Liver (tissue), 9 donors: Measurements from ENCODE around the gene FIBCD1. TPM values are rescaled to one million over a fixed set of nuclear protein-coding genes. Genes with fewer than 3 reads are reported as not detected.

Source experiments
- DNase-seq: peaks from one replicate; pipeline ENCODE4 v3.0.0-alpha.2; 2017; ENCODE audit warnings: low spot score
- H3K27ac ChIP-seq, 2 donors: one replicate each; pipeline ENCODE4 v1.7.0; 2013; ENCODE audit warnings: inconsistent platforms in 2 of 2, low read length in 2 of 2, control low read depth in 1 of 2, low read depth in 1 of 2, mild to moderate bottlenecking in 1 of 2
- H3K27me3 ChIP-seq, 4 donors: one replicate each; pipeline versions ENCODE4 v1.6.1 to v1.7.0; 2013; ENCODE audit warnings: low read length in 3 of 4, inconsistent platforms in 1 of 4, mild to moderate bottlenecking in 1 of 4, moderate library complexity in 1 of 4; ENCODE audit not compliant: control insufficient read depth in 4 of 4, insufficient read depth in 4 of 4
- H3K36me3 ChIP-seq, 4 donors: one replicate each; pipeline versions ENCODE4 v1.6.1 to v1.7.0; 2013; ENCODE audit warnings: low read length in 3 of 4, mild to moderate bottlenecking in 3 of 4, low read depth in 1 of 4, moderate library complexity in 1 of 4; ENCODE audit not compliant: control insufficient read depth in 4 of 4, insufficient read depth in 3 of 4
- H3K4me1 ChIP-seq, 4 donors: one replicate each; pipeline versions ENCODE4 v1.6.1 to v1.7.0; 2013; ENCODE audit warnings: low read length in 3 of 4, mild to moderate bottlenecking in 3 of 4, moderate library complexity in 1 of 4; ENCODE audit not compliant: control insufficient read depth in 4 of 4, insufficient read depth in 4 of 4
- H3K4me3 ChIP-seq, 3 donors: one replicate each; pipeline versions ENCODE4 v1.6.1 to v1.7.0; 2013; ENCODE audit warnings: low read length in 3 of 3, control low read depth in 1 of 3, low read depth in 1 of 3, mild to moderate bottlenecking in 1 of 3
- H3K9ac ChIP-seq, 2 donors: one replicate each; pipeline ENCODE4 v1.7.0; 2013; ENCODE audit warnings: low read length in 2 of 2, mild to moderate bottlenecking in 2 of 2, moderate library complexity in 2 of 2, control low read depth in 1 of 2, low read depth in 1 of 2
- H3K9me3 ChIP-seq, 4 donors: one replicate each; pipeline versions ENCODE4 v1.6.1 to v1.7.0; 2013; ENCODE audit warnings: low read length in 3 of 4; ENCODE audit not compliant: control insufficient read depth in 4 of 4
- EGR1 ChIP-seq, 2 donors: IDR thresholded peaks; 2 replicates each; pipeline ENCODE4 v1.6.1; 2016 to 2018; ENCODE audit warnings: antibody characterized with exemption in 2 of 2, low read depth in 2 of 2
- FOXA1 ChIP-seq: IDR thresholded peaks from 2 replicates; pipeline ENCODE4 v1.6.1; 2016; ENCODE audit warnings: antibody characterized with exemption
- FOXA2 ChIP-seq: IDR thresholded peaks from 2 replicates; pipeline ENCODE4 v1.6.1; 2016; ENCODE audit warnings: antibody characterized with exemption
- GABPA ChIP-seq, 2 donors: IDR thresholded peaks in 1 of 2; conservative IDR thresholded peaks in 1 of 2; 2 replicates each; pipeline ENCODE4 v1.6.1; 2016; ENCODE audit warnings: antibody characterized with exemption in 2 of 2, mild to moderate bottlenecking in 1 of 2, moderate library complexity in 1 of 2
- HNF4A ChIP-seq, 2 donors: conservative IDR thresholded peaks; 2 replicates each; pipeline ENCODE4 v1.6.1; 2016; ENCODE audit warnings: antibody characterized with exemption in 2 of 2, mild to moderate bottlenecking in 2 of 2
- HNF4G ChIP-seq: IDR thresholded peaks from 2 replicates; pipeline ENCODE4 v1.6.1; 2016; ENCODE audit warnings: antibody characterized with exemption
- JUND ChIP-seq, 2 donors: IDR thresholded peaks; 2 replicates each; pipeline ENCODE4 v1.6.1; 2016; ENCODE audit warnings: antibody characterized with exemption in 2 of 2
- NR2F2 ChIP-seq: IDR thresholded peaks from 2 replicates; pipeline ENCODE4 v1.6.1; 2016; ENCODE audit warnings: antibody characterized with exemption
- RAD21 ChIP-seq, 2 donors: IDR thresholded peaks; 2 replicates each; pipeline ENCODE4 v1.6.1; 2016; ENCODE audit warnings: antibody characterized with exemption in 2 of 2, mild to moderate bottlenecking in 2 of 2
- RXRA ChIP-seq, 2 donors: IDR thresholded peaks; 2 replicates each; pipeline ENCODE4 v1.6.1; 2017 to 2018; ENCODE audit warnings: antibody characterized with exemption in 2 of 2, mild to moderate bottlenecking in 1 of 2
- SP1 ChIP-seq: IDR thresholded peaks from 2 replicates; pipeline ENCODE4 v1.6.1; 2018; ENCODE audit warnings: antibody characterized with exemption, mild to moderate bottlenecking
- TAF1 ChIP-seq: conservative IDR thresholded peaks from 2 replicates; pipeline ENCODE4 v1.6.1; 2016; ENCODE audit warnings: antibody characterized with exemption, mild to moderate bottlenecking
- YY1 ChIP-seq: IDR thresholded peaks from 2 replicates; pipeline ENCODE4 v1.6.1; 2016; ENCODE audit warnings: antibody characterized with exemption, mild to moderate bottlenecking
- WGBS: extraction: QIAGEN DNeasy Blood & Tissue Kit; methylation state at CpG from one replicate; pipeline ENCODE4 v1.1.7; 2013; 5-methylcytosine and 5-hydroxymethylcytosine counted together
- polyA plus RNA-seq, 2 donors: library from polyadenylated mRNA; stranded (reverse) in 1 of 2; unstranded in 1 of 2; fragments of 200-250 nt in 1 of 2; fragments of >200 nt in 1 of 2; fragmentation: Nextera tagmentation in 1 of 2; extraction: Ambion mirVana in 1 of 2; gene quantifications; one replicate each; pipeline versions ENCODE4 v1.2.1 to v1.2.3, GENCODE V29; 2013 to 2015
- total RNA-seq, 2 donors: library from RNA; depleted of rRNA; stranded (reverse); fragments of >200 nt; gene quantifications; one replicate each; pipeline ENCODE4 v1.2.3, GENCODE V29; 2014
- TF ChIP-seq, protein P1 (sequence below): IDR thresholded peaks from 2 replicates; pipeline ENCODE4 v1.6.1; 2016; ENCODE audit warnings: antibody characterized with exemption
- TF ChIP-seq, protein P2 (sequence below): IDR thresholded peaks from 2 replicates; pipeline ENCODE4 v1.6.1; 2016; ENCODE audit warnings: antibody characterized with exemption
- TF ChIP-seq, protein P3 (sequence below): IDR thresholded peaks from 2 replicates; pipeline ENCODE4 v1.6.1; 2016; ENCODE audit warnings: antibody characterized with exemption, mild to moderate bottlenecking
- TF ChIP-seq, protein P4 (sequence below): IDR thresholded peaks from 2 replicates; pipeline ENCODE4 v1.6.1; 2016; ENCODE audit warnings: antibody characterized with exemption
- TF ChIP-seq, protein P5 (sequence below): fragments of 150-350 bp; IDR thresholded peaks from 2 replicates; pipeline ENCODE4 v1.5.1; 2017; ENCODE audit warnings: improper control_type of control experiment, low read depth, low read length; ENCODE audit not compliant: missing input control
- donor health status: healthy.
- donor health status: healthy.
- donor health status: healthy.
- donor health status: healthy.
- donor health status: healthy.

FIBCD1 gene
- total and polyA plus RNA-seq, 4 donors: not detected

DNA sequence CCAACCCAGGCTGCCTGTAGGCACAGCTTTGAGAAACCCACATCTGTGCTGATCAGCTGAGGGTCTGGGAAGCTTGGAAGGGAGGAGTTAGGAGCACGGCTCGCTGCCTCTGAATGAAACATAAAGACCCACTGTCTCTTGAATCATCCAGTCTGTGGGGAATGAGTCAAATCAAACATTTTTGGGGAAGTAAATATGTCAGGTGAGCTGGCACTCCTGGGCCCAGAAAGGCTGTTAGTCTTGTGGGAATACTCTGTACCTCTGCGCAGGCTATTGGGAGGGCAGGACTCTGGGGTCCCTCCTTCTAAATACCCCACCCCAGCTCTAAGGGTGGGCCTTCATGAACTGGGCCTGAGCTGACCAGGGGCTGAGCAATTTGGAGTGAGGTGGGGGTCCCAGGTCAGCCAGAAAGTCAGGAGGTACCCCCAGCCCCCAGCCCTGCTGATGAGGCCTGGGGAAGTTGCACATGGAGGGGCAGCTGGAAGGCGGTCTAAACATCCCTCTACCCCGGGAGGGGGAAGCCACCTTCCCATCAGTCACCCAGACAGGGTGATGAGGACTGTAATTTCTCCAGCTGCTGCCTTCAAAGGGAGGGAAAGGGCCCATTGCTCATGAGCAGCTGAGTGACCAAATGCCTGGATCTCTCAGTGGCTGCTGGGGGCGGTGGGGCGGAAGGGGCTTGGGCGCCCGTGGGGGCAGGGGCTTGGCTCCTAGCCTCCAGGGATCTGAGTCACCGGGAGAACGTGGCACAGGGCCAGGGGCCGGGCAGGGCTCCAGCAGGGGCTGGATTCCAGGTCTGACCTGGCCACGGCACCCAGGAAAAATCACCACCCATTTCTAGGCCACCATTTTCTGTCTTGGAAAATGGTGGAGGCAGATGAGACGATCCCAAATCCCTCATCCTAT is 10.8 kb downstream of the FIBCD1 start:
- H3K4me3 ChIP-seq: no peak overlapping the region
- no peak for DNase-seq
- H3K4me1 ChIP-seq: no peaks in the 10 kb centered on the region
- H3K27ac ChIP-seq: no peak overlapping the region
- no peak overlapping the region for H3K9ac ChIP-seq
- H3K36me3 ChIP-seq: no peaks in the 10 kb centered on the region
- TF ChIP-seq EGR1 (IDR thresholded peaks at IDR 0.05; ENCODE audit: low read depth in 2 of 2) (no peak), RAD21 (IDR thresholded peaks at IDR 0.05) (no peak), RXRA (IDR thresholded peaks at IDR 0.05) (no peak), JUND (IDR thresholded peaks at IDR 0.05) (no peak), FOXA2 (no peak), TAF1 (no peak), FOXA1 (no peak), SP1 (no peak), GABPA (IDR thresholded peaks at IDR 0.05 in 1 of 2, conservative IDR thresholded peaks at IDR 0.05 in 1 of 2) (no peak), HNF4G (no peak), YY1 (no peak), NR2F2 (no peak), HNF4A (conservative IDR thresholded peaks at IDR 0.05) (no peak)
- TF ChIP-seq, protein P1, sequence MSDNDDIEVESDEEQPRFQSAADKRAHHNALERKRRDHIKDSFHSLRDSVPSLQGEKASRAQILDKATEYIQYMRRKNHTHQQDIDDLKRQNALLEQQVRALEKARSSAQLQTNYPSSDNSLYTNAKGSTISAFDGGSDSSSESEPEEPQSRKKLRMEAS: no peak
- TF ChIP-seq, protein P2, sequence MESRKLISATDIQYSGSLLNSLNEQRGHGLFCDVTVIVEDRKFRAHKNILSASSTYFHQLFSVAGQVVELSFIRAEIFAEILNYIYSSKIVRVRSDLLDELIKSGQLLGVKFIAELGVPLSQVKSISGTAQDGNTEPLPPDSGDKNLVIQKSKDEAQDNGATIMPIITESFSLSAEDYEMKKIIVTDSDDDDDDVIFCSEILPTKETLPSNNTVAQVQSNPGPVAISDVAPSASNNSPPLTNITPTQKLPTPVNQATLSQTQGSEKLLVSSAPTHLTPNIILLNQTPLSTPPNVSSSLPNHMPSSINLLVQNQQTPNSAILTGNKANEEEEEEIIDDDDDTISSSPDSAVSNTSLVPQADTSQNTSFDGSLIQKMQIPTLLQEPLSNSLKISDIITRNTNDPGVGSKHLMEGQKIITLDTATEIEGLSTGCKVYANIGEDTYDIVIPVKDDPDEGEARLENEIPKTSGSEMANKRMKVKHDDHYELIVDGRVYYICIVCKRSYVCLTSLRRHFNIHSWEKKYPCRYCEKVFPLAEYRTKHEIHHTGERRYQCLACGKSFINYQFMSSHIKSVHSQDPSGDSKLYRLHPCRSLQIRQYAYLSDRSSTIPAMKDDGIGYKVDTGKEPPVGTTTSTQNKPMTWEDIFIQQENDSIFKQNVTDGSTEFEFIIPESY: no peak
- TF ChIP-seq, protein P3, sequence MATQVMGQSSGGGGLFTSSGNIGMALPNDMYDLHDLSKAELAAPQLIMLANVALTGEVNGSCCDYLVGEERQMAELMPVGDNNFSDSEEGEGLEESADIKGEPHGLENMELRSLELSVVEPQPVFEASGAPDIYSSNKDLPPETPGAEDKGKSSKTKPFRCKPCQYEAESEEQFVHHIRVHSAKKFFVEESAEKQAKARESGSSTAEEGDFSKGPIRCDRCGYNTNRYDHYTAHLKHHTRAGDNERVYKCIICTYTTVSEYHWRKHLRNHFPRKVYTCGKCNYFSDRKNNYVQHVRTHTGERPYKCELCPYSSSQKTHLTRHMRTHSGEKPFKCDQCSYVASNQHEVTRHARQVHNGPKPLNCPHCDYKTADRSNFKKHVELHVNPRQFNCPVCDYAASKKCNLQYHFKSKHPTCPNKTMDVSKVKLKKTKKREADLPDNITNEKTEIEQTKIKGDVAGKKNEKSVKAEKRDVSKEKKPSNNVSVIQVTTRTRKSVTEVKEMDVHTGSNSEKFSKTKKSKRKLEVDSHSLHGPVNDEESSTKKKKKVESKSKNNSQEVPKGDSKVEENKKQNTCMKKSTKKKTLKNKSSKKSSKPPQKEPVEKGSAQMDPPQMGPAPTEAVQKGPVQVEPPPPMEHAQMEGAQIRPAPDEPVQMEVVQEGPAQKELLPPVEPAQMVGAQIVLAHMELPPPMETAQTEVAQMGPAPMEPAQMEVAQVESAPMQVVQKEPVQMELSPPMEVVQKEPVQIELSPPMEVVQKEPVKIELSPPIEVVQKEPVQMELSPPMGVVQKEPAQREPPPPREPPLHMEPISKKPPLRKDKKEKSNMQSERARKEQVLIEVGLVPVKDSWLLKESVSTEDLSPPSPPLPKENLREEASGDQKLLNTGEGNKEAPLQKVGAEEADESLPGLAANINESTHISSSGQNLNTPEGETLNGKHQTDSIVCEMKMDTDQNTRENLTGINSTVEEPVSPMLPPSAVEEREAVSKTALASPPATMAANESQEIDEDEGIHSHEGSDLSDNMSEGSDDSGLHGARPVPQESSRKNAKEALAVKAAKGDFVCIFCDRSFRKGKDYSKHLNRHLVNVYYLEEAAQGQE: no peak
- TF ChIP-seq, protein P4, sequence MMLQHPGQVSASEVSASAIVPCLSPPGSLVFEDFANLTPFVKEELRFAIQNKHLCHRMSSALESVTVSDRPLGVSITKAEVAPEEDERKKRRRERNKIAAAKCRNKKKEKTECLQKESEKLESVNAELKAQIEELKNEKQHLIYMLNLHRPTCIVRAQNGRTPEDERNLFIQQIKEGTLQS: no peak
- TF ChIP-seq, protein P5, sequence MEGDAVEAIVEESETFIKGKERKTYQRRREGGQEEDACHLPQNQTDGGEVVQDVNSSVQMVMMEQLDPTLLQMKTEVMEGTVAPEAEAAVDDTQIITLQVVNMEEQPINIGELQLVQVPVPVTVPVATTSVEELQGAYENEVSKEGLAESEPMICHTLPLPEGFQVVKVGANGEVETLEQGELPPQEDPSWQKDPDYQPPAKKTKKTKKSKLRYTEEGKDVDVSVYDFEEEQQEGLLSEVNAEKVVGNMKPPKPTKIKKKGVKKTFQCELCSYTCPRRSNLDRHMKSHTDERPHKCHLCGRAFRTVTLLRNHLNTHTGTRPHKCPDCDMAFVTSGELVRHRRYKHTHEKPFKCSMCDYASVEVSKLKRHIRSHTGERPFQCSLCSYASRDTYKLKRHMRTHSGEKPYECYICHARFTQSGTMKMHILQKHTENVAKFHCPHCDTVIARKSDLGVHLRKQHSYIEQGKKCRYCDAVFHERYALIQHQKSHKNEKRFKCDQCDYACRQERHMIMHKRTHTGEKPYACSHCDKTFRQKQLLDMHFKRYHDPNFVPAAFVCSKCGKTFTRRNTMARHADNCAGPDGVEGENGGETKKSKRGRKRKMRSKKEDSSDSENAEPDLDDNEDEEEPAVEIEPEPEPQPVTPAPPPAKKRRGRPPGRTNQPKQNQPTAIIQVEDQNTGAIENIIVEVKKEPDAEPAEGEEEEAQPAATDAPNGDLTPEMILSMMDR: no peak
- 51% methylated on average over 14 of the region's 14 CpGs for WGBS
- no peaks in the 10 kb centered on the region for H3K9me3 ChIP-seq
- H3K27me3 ChIP-seq: peaks cover 0 to 2% (median 0%) of the 10 kb centered on the region in 4 donors
